Measurements from ENCODE around the gene VEGFA.

- no peak for TF ChIP-seq POU6F1 (CRISPR knock-in tag; IDR thresholded peaks at IDR 0.05; ENCODE audit: borderline replicate concordance, low read depth)
- no peak for TF ChIP-seq ZC3H10 (CRISPR knock-in tag; IDR thresholded peaks at IDR 0.05)
- TF ChIP-seq PATZ1 (CRISPR knock-in tag; IDR thresholded peaks at IDR 0.05; ENCODE audit: borderline replicate concordance) = no peak
- no peak for TF ChIP-seq OSR1 (CRISPR knock-in tag; IDR thresholded peaks at IDR 0.05)
- no peak for TF ChIP-seq ESRRG (CRISPR knock-in tag; IDR thresholded peaks at IDR 0.05)
- no peak for TF ChIP-seq ZNF565 (CRISPR knock-in tag; conservative IDR thresholded peaks at IDR 0.05; ENCODE audit: low read depth)
- TF ChIP-seq SNAI2 (CRISPR knock-in tag; IDR thresholded peaks at IDR 0.05) = no peak
- no peak for TF ChIP-seq CREB5 (CRISPR knock-in tag; IDR thresholded peaks at IDR 0.05; ENCODE audit: low read depth)
- no peak for TF ChIP-seq TSHZ2 (CRISPR knock-in tag; IDR thresholded peaks at IDR 0.05)
These were observed 16.8 kb downstream of the VEGFA start for GRCh38 chr6:43786664-43787329.

Measured in SK-N-SH treated with all-trans-retinoic acid at 6 μM for 48 hours (cell line).